HG03196 (cell line): ENCODE measurements around the gene RELN.

Experiments
- ATAC-seq: cut with Tn5 transposase; IDR thresholded peaks from one replicate; pipeline ENCODE4 v1.9.1; 2021; ENCODE audit not compliant: unreplicated experiment

RELN gene

DNA sequence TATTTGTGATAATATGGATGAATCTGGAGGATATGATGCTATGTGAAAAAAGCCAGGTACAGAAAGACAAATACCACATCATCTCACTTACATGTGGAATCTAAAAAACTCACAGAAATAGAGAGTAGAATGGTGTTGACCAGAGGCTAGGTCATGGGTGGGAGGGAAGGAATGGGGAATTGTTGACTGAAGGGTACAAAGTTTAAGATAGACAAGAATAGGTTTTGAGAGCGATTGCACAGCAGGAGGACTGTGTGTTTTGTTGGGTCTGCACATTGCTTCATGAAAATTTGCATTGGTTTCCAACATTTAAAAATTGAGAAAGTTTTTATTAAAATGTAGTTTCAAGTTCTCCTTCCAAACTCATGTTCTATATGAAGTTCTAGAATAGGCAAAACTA lies 551.8 kb downstream of the RELN start:
- ATAC-seq: no peak

DNA sequence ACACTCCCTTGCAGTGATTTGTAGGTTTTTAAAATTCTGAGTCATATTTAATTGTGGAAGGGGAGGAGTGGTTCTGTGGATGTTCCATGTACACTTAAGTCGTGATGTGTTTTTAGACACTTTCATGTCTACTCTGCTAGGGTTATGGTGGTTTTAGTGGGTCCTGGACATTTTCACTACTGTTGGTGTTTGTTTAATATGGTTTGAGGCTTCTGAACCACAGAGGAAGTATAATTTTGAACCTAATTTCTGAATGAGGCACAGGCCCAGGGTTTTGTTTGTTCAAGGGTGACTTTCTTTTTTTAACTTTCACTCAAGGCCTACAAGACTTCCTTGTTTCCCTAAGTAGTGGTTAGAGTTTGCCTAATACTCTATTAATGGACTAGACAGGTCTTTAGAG lies 556.7 kb downstream of the RELN start:
- no peak for ATAC-seq

DNA sequence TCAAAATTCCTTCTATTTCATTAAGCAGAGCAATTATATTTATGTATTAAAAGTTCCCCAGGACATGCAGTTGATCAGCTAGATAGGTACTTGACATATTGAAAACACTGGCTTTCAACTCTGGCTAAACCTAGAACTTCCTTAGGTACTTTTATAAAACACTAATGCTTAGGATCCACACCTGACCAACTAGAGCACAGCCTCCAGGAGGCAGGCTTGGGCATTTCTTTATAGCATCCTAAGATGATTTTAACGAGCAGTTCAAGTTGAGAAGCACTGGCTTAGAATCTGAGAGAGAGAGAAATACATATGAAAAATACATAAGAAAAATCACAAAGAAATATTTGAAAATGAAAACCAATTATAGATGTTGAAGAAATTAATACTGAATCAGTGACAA lies 564.3 kb downstream of the RELN start:
- ATAC-seq: no peak

DNA sequence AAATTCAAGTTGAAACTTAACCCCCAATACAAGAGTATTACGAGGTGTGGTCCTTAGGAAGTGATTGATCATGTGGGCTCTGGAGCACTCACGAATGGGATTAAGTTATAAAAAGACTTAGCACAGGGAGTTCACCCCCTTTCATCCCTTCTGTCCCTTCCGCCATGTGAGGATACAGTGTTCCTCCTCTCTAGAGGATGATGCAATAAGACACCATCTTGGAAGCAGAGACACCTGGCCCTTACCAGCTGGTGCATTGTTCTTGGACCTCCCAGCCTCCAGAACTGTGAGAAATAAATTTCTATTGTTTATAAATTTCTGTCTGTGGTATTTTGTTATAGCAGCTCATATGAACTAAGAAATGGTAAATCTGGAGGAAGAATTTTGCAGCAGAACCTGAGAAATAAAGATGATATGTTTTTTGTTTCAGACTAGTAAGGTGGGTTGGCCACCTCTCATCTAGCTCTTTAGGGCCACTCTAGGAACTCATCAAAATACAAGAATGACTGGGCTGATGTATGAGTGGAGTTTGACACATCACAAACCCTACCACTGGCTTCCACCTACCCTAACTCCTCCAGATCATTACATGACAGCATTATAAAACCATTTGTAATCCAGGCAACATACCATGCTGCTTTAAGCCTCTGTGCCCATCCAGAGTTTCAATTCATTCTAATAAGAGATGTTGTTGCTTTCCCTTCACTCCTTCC lies 565.8 kb downstream of the RELN start:
- no peak for ATAC-seq
